KOPT-K1 (cell line): ENCODE measurements around the gene RASL11A.
"Not testable (repeated sequence)": the region's sequence is repeated elsewhere in the genome, so short reads cannot be mapped to it uniquely, and the experiment has no call there.

Experiments
- H3K27ac ChIP-seq: fragments of 200-600 bp; sonication (generic); 2 replicates; pipeline ENCODE4 v1.5.1; 2016; ENCODE audit warnings: antibody characterized with exemption, mild to moderate bottlenecking, low read depth, low read length; ENCODE audit not compliant: poor library complexity, severe bottlenecking
- H3K36me3 ChIP-seq: fragments of 200-600 bp; sonication (generic); 2 replicates; pipeline ENCODE4 v1.5.1; 2017; ENCODE audit warnings: antibody characterized with exemption, mild to moderate bottlenecking, low read length, moderate library complexity; ENCODE audit not compliant: insufficient read depth
- H3K9me3 ChIP-seq: fragments of 200-600 bp; sonication (generic); 2 replicates; pipeline ENCODE4 v1.5.1; 2017; ENCODE audit warnings: antibody characterized with exemption, low read length, mild to moderate bottlenecking; ENCODE audit not compliant: insufficient read depth, poor library complexity, severe bottlenecking

The RASL11A gene

GRCh38 chr13:27302643-27303262 lies 32.1 kb downstream of the RASL11A start:
- Histone ChIP-seq H3K27ac (no peak overlapping the region), H3K36me3 (no peaks in the 10 kb centered on the region)

GRCh38 chr13:27304099-27304498 lies 33.5 kb downstream of the RASL11A start:
- Histone ChIP-seq H3K9me3 (peaks cover 8% of the 10 kb centered on the region), H3K36me3 (no peaks in the 10 kb centered on the region), H3K27ac (no peak overlapping the region)

More at GRCh38 chr13:27302643-27303262, 32.1 kb downstream of the RASL11A start:
- peaks cover 8% of the 10 kb centered on the region for H3K9me3 ChIP-seq

- Histone ChIP-seq H3K9me3 (peaks cover 8% of the 10 kb centered on the region), H3K36me3 (no peaks in the 10 kb centered on the region), H3K27ac (no peak overlapping the region)
These were observed 34.0 kb downstream of the RASL11A start for GRCh38 chr13:27304611-27305010.

- Histone ChIP-seq H3K9me3 (peaks cover 8% of the 10 kb centered on the region), H3K27ac (no peak overlapping the region), H3K36me3 (no peaks in the 10 kb centered on the region)
These were observed 35.7 kb downstream of the RASL11A start for GRCh38 chr13:27306364-27306763.

- no peaks in the 10 kb centered on the region for H3K9me3 ChIP-seq
- H3K36me3 ChIP-seq, result no peaks in the 10 kb centered on the region
These were observed 38.3 kb downstream of the RASL11A start for GRCh38 chr13:27308941-27309340.

GRCh38 chr13:27309401-27309958 lies 38.9 kb downstream of the RASL11A start:
- H3K27ac ChIP-seq, result no peak overlapping the region
- H3K36me3 ChIP-seq, result no peaks in the 10 kb centered on the region
- no peaks in the 10 kb centered on the region for H3K9me3 ChIP-seq

More at GRCh38 chr13:27308941-27309340, 38.3 kb downstream of the RASL11A start:
- H3K27ac ChIP-seq, result no peak overlapping the region

- no peak overlapping the region for H3K27ac ChIP-seq
- no peaks in the 10 kb centered on the region for H3K9me3 ChIP-seq
- no peaks in the 10 kb centered on the region for H3K36me3 ChIP-seq
These were observed 39.5 kb downstream of the RASL11A start for GRCh38 chr13:27309967-27310598.

- Histone ChIP-seq H3K9me3 (no peaks in the 10 kb centered on the region), H3K36me3 (no peaks in the 10 kb centered on the region), H3K27ac (no peak overlapping the region)
These were observed 40.3 kb downstream of the RASL11A start for GRCh38 chr13:27310946-27311345.

- Histone ChIP-seq H3K9me3 (no peaks in the 10 kb centered on the region), H3K27ac (no peak overlapping the region)
These were observed 41.0 kb downstream of the RASL11A start for GRCh38 chr13:27311518-27312210.

GRCh38 chr13:27313770-27314169 lies 43.1 kb downstream of the RASL11A start:
- H3K9me3 ChIP-seq, result no peaks in the 10 kb centered on the region
- no peak overlapping the region for H3K27ac ChIP-seq
- no peaks in the 10 kb centered on the region for H3K36me3 ChIP-seq

More at GRCh38 chr13:27311518-27312210, 41.0 kb downstream of the RASL11A start:
- no peaks in the 10 kb centered on the region for H3K36me3 ChIP-seq

- H3K9me3 ChIP-seq, result no peaks in the 10 kb centered on the region
- H3K36me3 ChIP-seq, result no peaks in the 10 kb centered on the region
- no peak overlapping the region for H3K27ac ChIP-seq
These were observed 48.8 kb downstream of the RASL11A start for GRCh38 chr13:27319404-27319803.

- H3K36me3 ChIP-seq, result no peaks in the 10 kb centered on the region
- H3K9me3 ChIP-seq, result no peaks in the 10 kb centered on the region
- H3K27ac ChIP-seq, result no peak overlapping the region
These were observed 51.1 kb downstream of the RASL11A start for GRCh38 chr13:27321468-27322431.

GRCh38 chr13:27322443-27322842 lies 51.8 kb downstream of the RASL11A start:
- not testable (repeated sequence) for H3K9me3 ChIP-seq, H3K36me3 ChIP-seq, H3K27ac ChIP-seq
